Measurements from ENCODE around the gene SH2D4B.
A peak's percentile ranks its signal among the peaks of the same experiment; 100 is the strongest.
"Not testable (repeated sequence)": the region's sequence is repeated elsewhere in the genome, so short reads cannot be mapped to it uniquely, and the experiment has no call there.

SH2D4B gene

DNA sequence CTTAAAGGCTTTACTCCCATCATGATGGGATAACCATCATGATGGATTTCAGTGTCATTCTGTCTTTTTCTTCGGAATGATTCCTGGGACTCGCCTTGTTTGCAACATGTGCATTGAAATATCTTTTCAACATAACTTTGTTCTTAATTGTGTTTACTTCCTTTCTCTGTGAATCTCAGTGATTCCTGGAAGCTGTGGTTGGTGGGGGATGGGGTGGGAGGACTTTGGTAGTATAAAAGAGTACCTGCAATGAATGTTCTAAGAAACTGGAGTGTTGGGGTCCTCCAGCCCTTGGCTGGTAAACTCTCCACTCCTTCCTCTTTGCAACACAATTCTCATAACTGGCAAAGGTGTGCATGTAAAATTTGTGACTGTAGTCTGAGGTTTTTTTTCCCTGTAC is 11.5 kb upstream of the SH2D4B start:
- no peak for DNase-seq (ENCODE audit: low read depth)

DNA sequence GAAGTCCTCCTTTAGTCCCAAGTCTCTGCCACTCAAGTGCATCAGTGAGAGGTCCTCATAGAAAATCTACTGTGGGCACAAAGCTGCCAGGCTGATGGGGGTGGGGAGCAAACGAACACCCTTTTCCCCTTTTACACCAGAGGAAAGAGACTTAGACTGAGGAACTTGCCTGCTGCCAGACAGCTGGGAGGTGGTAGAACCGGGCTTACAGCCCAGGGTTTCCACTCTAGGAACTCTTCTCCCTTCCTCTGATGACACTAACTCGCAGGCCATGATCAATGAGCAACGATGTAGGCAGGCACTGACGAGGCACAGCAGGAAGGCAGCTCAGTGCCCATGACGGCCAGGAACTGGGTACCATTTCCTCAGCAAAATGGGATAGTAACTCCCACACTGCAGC is 11.0 kb upstream of the SH2D4B start:
- DNase-seq (ENCODE audit: low read depth), result no peak

DNA sequence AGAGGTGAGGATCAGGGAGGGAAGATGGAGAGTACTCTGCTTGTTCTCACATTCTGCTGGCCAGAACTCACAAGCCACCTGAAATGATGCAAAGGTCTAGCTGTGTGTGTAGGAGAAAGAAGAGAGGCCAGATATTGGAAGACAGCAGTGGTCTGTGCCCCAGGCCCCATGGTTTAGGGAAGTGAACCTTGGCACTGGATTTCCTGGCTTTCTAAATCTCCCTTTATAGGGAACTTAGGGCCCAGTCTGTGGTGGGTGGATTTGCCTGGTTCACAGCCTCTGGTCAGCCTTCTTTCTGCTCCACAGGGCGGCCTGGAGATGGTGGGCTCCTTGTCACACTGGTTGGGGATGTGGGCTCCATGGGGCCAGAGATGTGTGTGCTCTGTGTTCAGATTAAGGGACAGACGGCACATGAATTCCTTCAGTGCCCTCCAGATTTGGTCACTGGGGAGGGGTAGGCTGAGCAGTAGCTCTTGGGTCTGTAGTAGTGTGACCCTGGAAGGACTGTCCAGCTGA is 9.5 kb upstream of the SH2D4B start:
- DNase-seq (ENCODE audit: low read depth), result no peak

DNA sequence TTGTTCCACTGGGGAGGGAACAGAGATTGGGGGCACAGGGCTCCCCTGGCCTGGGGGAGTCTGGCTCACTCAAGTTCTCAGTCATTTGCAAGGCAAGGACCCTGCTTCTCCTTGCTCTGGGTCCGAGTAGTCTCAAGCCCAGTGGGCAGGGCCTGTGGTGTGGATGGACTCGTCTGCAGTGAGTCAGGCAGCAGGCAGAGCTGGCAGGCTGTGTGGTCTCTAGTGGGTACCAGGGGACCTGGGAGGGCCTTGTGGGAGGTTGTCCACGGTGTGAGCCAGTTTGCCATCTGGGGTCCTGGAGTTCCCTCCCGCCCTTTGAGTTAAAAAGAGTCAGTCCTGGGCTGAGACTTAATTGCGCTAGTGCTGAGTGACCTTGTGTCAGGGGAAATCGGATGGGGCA is 8.8 kb upstream of the SH2D4B start:
- no peak for DNase-seq (ENCODE audit: low read depth)

DNA sequence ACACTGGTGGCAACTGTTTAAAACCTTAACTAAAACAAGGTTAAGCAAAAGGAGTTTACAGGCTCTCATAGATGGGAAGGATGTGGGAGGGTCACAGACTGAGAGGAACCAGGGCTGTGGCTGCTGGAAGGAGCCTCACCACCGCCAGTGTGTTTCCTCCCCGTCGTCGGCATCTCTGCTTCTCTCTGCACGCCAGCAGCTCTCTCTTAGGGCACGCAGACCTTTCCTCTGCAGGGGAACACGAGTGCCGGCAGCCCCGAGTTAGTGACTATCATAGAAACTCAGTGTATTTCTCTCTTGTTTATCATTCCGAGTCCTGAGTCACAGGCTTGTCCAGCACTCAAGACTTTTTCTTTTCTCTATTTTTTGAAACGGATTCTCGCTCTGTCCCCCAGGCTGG is 8.1 kb upstream of the SH2D4B start:
- no peak for DNase-seq (ENCODE audit: low read depth)

DNA sequence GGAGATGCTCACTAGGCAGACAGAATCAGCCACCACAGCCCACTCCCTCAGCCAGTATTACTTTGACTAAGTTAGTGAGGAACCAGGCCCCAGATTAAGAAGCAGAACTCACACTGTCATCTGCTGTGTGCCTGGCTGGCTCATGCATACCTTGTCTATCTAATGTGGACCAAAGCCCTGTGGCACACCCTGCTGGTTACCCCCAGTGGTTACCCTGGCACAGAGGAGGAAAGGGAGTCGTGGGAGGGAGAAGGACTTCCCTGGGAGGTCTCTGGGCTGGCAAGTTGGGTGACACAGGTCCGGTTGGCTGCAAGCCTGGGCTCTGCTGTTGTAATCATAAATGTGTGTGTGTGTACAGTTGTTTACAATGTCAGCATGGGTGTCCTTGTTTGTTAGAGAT is 7.5 kb upstream of the SH2D4B start:
- peak; percentile 55 for DNase-seq (ENCODE audit: low read depth)

DNA sequence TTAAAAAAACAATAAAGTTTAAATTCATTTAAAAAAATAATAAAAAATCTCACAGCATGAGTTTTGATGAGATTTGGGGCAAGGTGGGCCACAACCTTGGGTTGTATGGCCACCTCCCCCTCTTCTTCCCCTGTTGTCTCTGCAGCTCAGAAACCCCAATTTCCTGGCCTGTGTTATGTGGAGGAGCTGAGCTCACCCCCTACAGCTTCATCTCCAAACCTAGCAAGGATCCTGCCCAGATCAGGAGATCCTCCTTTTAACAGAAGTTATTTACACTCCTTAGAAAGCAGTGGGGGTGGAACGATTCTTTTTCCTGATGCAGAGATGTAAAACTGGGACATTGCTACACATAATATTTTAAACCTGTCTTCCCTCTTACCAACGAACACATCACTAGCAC is 6.9 kb upstream of the SH2D4B start:
- no peak for DNase-seq (ENCODE audit: low read depth)

DNA sequence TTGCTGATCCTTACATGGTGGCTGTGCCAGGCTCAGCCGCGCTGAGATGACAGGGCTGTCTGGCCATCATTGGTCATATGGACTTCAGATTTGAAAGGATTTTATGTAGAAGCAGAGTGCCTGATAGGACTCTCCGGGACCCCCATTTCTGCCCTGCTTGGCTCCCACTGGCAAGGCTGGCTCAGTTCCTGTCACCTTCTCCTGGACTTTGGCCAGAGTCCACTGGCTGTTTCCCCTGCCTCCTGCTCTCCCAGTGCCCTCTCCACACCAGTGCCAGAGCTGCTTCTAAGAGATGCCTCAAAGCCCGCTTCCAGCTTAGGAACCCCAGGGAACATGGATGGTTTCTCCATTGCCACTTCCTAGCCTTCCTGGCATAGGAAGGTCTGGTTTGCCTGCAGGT is 5.1 kb upstream of the SH2D4B start:
- no peak for DNase-seq (ENCODE audit: low read depth)

DNA sequence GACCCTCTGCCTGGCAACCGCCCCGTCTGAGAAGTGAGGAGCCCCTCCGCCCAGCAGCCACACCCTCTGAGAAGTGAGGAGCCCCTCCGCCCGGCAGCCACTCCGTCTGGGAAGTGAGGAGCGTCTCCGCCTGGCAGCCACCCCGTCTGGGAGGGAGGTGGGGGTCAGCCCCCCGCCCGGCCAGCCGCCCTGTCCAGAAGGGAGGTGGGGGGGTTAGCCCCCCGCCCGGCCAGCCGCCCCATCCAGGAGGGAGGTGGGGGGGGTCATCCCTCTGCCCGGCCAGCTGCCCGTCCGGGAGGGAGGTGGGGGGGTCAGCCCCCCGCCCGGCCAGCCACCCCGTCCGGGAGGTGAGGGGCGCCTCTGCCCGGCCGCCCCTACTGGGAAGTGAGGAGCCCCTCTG is 3.6 kb upstream of the SH2D4B start:
- DNase-seq (ENCODE audit: low read depth), result not testable (repeated sequence)

DNA sequence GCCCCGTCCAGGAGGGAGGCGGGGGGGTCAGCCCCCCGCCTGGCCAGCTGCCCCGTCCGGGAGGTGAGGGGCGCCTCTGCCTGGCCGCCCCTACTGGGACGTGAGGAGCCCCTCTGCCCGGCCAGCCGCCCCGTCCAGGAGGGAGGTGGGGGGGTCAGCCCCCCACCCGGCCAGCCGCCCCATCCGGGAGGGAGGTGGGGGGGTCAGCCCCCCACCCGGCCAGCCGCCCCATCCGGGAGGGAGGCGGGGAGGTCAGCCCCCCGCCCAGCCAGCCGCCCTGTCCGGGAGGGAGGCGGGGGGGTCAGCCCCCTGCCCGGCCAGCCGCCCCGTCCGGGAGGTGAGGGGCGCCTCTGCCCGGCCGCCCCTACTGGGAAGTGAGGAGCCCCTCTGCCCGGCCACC is 3.1 kb upstream of the SH2D4B start:
- not testable (repeated sequence) for DNase-seq (ENCODE audit: low read depth)

DNA sequence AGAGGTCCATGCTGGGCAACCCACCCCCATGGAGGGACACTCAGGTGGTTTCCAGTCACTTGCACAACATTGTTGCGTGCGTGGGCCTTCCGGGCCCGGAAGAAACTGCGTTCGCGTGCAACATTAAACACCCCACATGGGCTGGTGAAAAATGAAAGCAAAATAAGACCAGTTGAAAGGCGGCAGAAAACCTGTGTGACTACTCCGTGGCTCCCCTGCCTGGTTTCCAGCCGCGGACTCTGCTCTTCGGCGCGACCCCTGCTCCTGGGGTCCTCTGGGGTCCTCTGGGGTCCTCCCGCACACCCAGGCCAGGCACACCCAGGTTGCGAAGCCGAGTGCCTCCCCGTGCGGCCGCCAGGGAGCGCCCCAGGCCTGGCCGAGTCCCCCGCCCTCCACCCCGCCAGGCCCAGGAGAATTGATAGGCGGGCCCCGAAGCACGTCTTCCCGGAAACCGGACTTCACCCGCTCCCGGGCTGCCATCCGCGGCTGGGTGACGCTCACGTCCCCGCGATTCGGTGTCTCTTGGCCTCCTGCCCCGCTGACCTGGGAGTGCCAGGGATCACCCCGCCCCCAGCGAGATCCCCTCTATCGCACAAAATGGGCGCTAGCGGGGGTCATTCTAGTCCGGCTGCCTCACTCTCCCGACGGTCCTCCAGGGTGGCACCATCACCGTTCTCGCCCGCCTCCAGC is 1.9 kb upstream of the SH2D4B start:
- no peak for DNase-seq (ENCODE audit: low read depth)

DNA sequence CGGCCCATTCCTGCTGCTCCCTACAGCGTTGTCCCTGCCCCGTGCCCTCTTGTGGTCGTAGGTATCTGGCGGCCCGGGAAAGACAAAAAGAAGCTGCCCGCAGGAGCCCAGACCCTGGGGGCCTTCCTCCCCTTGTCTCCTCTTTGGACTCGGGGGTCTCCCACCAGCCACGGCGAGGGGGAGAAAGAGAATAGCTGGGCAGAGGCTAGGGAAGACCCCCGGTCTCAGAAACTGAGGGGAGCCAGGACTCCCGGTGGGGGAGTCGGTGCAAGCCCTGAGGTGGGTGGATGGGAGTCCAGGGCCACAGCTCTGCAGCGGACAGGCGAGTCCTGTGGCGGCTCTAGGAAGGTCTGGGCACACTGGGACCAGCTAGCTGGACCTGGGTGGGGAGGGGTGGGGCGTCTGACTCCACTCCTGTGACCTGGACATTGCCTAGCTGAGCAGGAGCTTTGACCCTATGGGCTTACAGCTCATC is 1.3 kb upstream of the SH2D4B start:
- no peak for DNase-seq (ENCODE audit: low read depth)

DNA sequence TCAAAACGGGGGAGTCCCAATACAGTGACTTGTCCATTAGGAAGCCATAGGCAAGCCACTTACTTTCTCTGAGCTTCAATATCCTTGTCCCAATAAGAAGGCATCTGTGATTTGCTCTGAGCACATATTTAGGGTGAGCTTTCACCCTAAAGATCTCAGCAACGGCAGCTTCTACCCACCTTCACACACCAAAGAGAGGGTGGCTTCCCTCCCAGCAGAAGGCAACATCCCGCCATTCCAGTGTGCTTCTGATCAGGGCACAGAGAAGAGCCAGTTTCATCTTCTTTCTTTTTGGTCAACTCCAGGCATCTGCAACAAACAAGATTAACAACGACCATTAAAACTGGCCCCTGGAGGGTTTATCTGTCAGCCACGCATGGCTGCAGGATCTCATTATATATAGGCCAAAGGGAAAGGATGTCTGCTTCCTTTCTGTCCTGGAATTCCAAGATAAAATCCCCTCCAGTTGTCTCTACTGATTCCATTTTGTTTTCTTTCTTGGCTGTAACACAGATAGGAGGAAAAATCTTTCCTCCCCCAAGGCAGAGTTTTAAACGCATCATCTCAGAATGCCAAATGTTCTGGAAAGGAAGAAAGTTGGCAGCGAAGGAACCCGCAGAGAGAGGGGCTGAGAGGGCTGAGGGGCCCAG is 491 bp upstream of the SH2D4B start:
- no peak for DNase-seq (ENCODE audit: low read depth)

DNA sequence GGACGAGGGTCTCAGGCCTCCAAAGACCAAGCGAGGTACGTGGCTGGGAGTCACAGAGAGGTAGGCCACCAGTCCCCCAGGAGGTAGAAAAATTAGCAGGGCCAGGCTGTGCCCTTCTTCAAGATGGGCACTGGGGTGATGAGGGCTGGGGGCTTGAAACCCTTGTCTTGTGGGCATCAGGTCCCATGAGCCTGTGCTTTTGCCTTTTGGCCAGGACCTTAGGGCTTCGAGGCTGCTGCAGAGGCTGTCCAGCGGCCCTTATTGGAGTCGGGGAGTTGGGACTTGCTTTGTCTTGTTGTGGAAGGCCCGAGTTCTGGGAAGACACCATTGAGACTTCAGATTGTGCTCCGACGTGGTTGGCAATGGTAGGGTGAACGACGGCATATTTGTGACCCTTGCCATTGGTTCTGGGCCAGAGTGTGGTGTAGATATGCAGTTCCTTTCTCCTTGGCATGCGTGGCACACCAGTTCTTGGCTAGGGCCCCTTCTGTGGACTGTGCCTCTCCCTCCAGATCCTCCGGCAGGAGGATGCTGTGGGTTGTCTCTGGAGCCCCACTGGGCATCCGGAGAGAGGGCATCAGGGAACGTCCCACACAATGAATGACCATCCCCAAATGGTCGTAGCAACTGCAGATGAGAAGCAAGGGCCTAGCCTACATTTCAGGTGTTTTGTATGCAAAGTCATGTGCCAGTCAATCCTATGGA is 931 bp downstream of the SH2D4B start:
- DNase-seq (ENCODE audit: low read depth), result no peak

DNA sequence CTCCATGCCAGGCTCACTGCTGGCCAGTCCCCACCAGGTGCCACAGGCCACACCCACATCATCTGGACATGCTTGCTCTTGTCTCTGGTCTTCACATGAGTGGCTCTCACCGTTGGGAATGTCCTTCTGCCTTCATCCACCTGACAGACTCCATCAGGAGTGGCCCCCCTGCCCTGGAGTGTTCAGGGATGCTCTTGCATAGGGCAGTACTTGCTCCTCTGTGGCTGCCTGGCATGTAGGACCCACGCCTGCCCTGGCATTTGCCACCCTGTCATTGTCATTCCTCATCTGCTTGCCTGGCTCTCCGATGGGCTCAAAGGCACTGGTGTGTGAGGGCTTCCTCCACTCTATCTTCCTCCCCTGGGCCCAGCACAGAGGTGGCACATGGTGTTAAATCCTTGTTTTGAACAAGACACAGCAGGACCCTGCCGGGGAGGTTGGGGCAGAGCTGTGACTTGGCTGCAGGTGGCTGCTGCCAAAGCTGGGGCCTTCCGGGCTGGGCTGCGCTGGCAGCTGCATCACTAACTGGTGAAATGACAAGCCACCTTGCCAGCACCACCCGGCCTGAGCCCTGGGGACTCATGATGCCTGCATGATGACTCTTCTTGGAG is 1.8 kb downstream of the SH2D4B start:
- no peak for DNase-seq (ENCODE audit: low read depth)

DNA sequence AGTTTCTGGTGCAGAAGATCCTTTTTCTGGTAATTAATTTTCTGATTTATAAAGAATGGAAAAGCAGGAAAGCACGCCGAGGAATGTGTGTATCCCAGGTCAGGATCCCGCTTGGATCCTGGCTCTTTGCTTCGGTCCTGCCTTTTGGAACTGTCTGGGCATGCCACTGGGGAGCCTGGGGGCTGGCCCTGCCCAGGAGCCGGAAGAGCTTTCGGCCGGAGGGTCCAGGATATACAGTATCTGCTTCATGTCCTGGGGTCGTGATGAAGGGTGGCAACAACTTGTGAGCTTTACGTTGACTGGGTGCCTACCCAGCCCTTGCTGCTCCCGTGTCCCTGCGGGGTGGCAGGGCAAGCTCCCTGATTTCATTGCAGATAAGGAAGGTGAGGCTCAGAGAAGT is 2.4 kb downstream of the SH2D4B start:
- DNase-seq (ENCODE audit: low read depth), result no peak

DNA sequence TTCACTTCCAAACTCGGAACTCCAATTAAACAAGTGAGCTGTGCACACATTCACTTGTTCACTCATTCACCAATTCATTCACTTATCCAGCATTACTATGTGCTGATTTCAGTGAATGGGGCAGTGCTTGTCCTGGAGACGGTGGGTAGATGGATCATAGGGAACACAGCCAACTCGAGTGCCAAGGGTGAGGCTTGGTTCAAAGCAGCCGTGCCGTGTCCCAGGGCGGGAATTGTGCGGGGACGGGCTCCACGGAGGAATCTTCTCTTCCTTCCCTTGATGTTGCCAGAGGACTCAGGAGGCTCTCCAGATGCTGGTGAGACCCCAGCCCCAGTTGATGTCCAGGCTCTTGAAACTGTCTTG is 2.9 kb downstream of the SH2D4B start:
- no peak for DNase-seq (ENCODE audit: low read depth)

DNA sequence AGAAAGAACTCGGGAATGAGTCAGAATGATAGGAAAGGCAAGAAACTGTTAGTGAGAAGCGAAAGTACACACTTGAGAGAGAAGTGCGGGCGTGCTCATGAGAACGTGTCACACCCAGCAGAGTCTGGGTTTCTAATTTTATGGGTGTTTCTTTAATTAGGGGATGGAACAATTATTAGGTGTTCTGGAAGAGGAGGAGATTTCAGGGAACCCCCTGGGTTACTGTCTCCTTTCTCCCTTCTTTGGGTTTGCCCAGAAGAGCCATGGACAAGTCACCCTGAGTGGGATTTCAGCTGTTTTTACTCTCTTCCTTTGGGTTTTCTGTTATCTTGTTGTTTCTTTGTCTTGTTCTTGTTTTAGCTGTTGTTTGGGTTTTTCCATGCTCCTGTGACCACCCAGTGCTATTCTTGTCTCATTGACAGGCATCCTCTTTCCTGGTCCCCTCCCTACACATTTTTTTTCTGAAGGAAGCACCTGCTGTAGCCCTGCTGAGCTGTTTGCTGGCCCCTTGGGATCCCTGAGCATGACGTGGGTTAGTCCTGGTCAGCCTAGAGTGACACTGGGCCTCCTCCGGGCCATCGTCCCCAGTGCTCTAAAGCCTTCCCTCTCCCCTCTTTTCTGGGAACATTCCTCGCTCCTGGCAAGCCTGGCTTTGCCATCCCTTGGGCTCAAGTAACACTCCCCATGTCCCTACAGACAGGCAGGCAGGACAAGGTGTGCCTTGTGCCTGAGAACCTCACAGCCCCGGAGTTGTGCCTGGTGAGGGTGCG is 3.5 kb downstream of the SH2D4B start:
- no peak for DNase-seq (ENCODE audit: low read depth)

DNA sequence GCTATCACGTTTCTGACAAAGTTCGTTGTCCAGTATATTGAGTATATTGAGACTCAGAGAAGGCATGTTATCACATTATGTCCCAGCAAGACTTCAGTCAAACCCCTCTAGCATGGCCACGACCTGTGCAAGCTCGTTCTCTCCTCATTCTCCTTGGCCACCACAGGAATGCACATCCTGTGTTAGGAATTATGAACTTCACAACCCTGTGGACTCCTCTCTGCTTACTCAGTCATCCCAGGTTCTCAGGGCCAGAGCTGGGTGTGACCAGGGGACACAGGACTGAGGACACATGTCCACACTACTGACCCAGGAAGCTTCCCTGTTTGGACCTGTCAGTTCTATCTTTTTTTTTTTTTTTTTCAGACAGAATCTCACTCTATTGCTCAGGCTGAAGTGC is 4.4 kb downstream of the SH2D4B start:
- DNase-seq (ENCODE audit: low read depth), result peak; percentile 67

DNA sequence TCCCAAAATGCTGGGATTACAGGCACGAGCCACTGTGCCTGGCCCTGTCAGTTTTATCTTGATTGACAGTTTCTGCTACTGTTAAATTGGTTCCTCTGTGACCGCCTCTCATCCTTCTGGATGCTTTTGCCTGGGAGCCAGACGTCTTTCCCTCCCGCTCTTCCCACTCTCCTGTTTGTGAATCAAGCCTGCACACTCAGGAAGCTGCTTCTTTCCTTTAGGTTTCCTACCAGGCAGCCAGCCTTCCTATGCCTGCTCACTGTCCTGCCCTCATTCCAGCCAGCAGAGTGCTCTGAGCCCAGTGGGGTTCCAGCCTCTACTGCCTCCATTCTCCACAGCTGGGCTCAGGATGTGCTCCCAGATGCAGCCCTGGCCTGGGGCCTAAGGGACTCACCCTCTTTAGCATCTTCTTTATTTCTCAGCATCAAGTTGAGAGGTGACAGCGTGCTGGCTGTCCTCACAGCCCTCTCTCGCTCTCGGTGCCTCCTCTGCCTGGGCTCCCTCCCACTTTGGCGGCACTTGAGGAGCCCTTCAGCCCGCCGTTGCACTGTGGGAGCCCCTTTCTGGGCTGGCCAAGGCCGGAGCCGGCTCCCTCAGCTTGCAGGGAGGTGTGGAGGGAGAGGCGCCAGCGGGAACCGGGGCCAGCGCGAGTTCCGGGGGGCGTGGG is 5.1 kb downstream of the SH2D4B start:
- DNase-seq (ENCODE audit: low read depth), result no peak

DNA sequence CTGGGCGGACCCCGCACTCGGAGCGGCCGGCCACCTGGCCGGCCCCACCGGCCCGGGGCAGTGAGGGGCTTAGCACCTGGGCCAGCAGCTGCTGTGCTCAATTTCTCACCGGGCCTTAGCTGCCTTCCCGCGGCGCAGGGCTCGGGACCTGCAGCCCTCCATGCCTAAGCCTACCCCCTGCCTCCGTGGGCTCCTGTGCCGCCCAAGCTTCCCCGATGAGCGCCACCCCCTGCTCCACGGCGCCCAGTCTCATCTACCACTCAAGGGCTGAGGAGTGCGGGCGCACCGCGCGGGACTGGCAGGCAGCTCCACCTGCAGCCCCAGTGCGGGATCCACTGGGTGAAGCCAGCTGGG is 5.6 kb downstream of the SH2D4B start:
- DNase-seq (ENCODE audit: low read depth), result not testable (repeated sequence)

Measured in ELR (cell line).